Liver (tissue), 9 donors: ENCODE data around the gene KCNJ10. TPM values are rescaled to one million over a fixed set of nuclear protein-coding genes. Genes with fewer than 3 reads are reported as not detected.

Experiments used
- DNase-seq: peaks from one replicate; pipeline ENCODE4 v3.0.0-alpha.2; 2017; ENCODE audit warnings: low spot score
- H3K27ac ChIP-seq, 2 donors: one replicate each; pipeline ENCODE4 v1.7.0; 2013; ENCODE audit warnings: inconsistent platforms in 2 of 2, low read length in 2 of 2, control low read depth in 1 of 2, low read depth in 1 of 2, mild to moderate bottlenecking in 1 of 2
- H3K27me3 ChIP-seq, 4 donors: one replicate each; pipeline versions ENCODE4 v1.6.1 to v1.7.0; 2013; ENCODE audit warnings: low read length in 3 of 4, inconsistent platforms in 1 of 4, mild to moderate bottlenecking in 1 of 4, moderate library complexity in 1 of 4; ENCODE audit not compliant: control insufficient read depth in 4 of 4, insufficient read depth in 4 of 4
- H3K36me3 ChIP-seq, 4 donors: one replicate each; pipeline versions ENCODE4 v1.6.1 to v1.7.0; 2013; ENCODE audit warnings: low read length in 3 of 4, mild to moderate bottlenecking in 3 of 4, low read depth in 1 of 4, moderate library complexity in 1 of 4; ENCODE audit not compliant: control insufficient read depth in 4 of 4, insufficient read depth in 3 of 4
- H3K4me1 ChIP-seq, 4 donors: one replicate each; pipeline versions ENCODE4 v1.6.1 to v1.7.0; 2013; ENCODE audit warnings: low read length in 3 of 4, mild to moderate bottlenecking in 3 of 4, moderate library complexity in 1 of 4; ENCODE audit not compliant: control insufficient read depth in 4 of 4, insufficient read depth in 4 of 4
- H3K4me3 ChIP-seq, 3 donors: one replicate each; pipeline versions ENCODE4 v1.6.1 to v1.7.0; 2013; ENCODE audit warnings: low read length in 3 of 3, control low read depth in 1 of 3, low read depth in 1 of 3, mild to moderate bottlenecking in 1 of 3
- H3K9ac ChIP-seq, 2 donors: one replicate each; pipeline ENCODE4 v1.7.0; 2013; ENCODE audit warnings: low read length in 2 of 2, mild to moderate bottlenecking in 2 of 2, moderate library complexity in 2 of 2, control low read depth in 1 of 2, low read depth in 1 of 2
- H3K9me3 ChIP-seq, 4 donors: one replicate each; pipeline versions ENCODE4 v1.6.1 to v1.7.0; 2013; ENCODE audit warnings: low read length in 3 of 4; ENCODE audit not compliant: control insufficient read depth in 4 of 4
- ATF3 ChIP-seq: IDR thresholded peaks from 2 replicates; pipeline ENCODE4 v1.6.1; 2016; ENCODE audit warnings: antibody characterized with exemption
- EGR1 ChIP-seq, 2 donors: IDR thresholded peaks; 2 replicates each; pipeline ENCODE4 v1.6.1; 2016 to 2018; ENCODE audit warnings: antibody characterized with exemption in 2 of 2, low read depth in 2 of 2
- FOXA1 ChIP-seq: IDR thresholded peaks from 2 replicates; pipeline ENCODE4 v1.6.1; 2016; ENCODE audit warnings: antibody characterized with exemption
- FOXA2 ChIP-seq: IDR thresholded peaks from 2 replicates; pipeline ENCODE4 v1.6.1; 2016; ENCODE audit warnings: antibody characterized with exemption
- GABPA ChIP-seq, 2 donors: IDR thresholded peaks in 1 of 2; conservative IDR thresholded peaks in 1 of 2; 2 replicates each; pipeline ENCODE4 v1.6.1; 2016; ENCODE audit warnings: antibody characterized with exemption in 2 of 2, mild to moderate bottlenecking in 1 of 2, moderate library complexity in 1 of 2
- HNF4A ChIP-seq, 2 donors: conservative IDR thresholded peaks; 2 replicates each; pipeline ENCODE4 v1.6.1; 2016; ENCODE audit warnings: antibody characterized with exemption in 2 of 2, mild to moderate bottlenecking in 2 of 2
- HNF4G ChIP-seq: IDR thresholded peaks from 2 replicates; pipeline ENCODE4 v1.6.1; 2016; ENCODE audit warnings: antibody characterized with exemption
- JUND ChIP-seq, 2 donors: IDR thresholded peaks; 2 replicates each; pipeline ENCODE4 v1.6.1; 2016; ENCODE audit warnings: antibody characterized with exemption in 2 of 2
- NR2F2 ChIP-seq: IDR thresholded peaks from 2 replicates; pipeline ENCODE4 v1.6.1; 2016; ENCODE audit warnings: antibody characterized with exemption
- RAD21 ChIP-seq, 2 donors: IDR thresholded peaks; 2 replicates each; pipeline ENCODE4 v1.6.1; 2016; ENCODE audit warnings: antibody characterized with exemption in 2 of 2, mild to moderate bottlenecking in 2 of 2
- RXRA ChIP-seq, 2 donors: IDR thresholded peaks; 2 replicates each; pipeline ENCODE4 v1.6.1; 2017 to 2018; ENCODE audit warnings: antibody characterized with exemption in 2 of 2, mild to moderate bottlenecking in 1 of 2
- SP1 ChIP-seq: IDR thresholded peaks from 2 replicates; pipeline ENCODE4 v1.6.1; 2018; ENCODE audit warnings: antibody characterized with exemption, mild to moderate bottlenecking
- TAF1 ChIP-seq: conservative IDR thresholded peaks from 2 replicates; pipeline ENCODE4 v1.6.1; 2016; ENCODE audit warnings: antibody characterized with exemption, mild to moderate bottlenecking
- YY1 ChIP-seq: IDR thresholded peaks from 2 replicates; pipeline ENCODE4 v1.6.1; 2016; ENCODE audit warnings: antibody characterized with exemption, mild to moderate bottlenecking
- ZBTB33 ChIP-seq: IDR thresholded peaks from 2 replicates; pipeline ENCODE4 v1.6.1; 2016; ENCODE audit warnings: antibody characterized with exemption
- WGBS: extraction: QIAGEN DNeasy Blood & Tissue Kit; methylation state at CpG from one replicate; pipeline ENCODE4 v1.1.7; 2013; 5-methylcytosine and 5-hydroxymethylcytosine counted together
- polyA plus RNA-seq, 2 donors: library from polyadenylated mRNA; stranded (reverse) in 1 of 2; unstranded in 1 of 2; fragments of 200-250 nt in 1 of 2; fragments of >200 nt in 1 of 2; fragmentation: Nextera tagmentation in 1 of 2; extraction: Ambion mirVana in 1 of 2; gene quantifications; one replicate each; pipeline versions ENCODE4 v1.2.1 to v1.2.3, GENCODE V29; 2013 to 2015
- total RNA-seq, 2 donors: library from RNA; depleted of rRNA; stranded (reverse); fragments of >200 nt; gene quantifications; one replicate each; pipeline ENCODE4 v1.2.3, GENCODE V29; 2014
- TF ChIP-seq, protein P1 (sequence below): IDR thresholded peaks from 2 replicates; pipeline ENCODE4 v1.6.1; 2016; ENCODE audit warnings: antibody characterized with exemption
- TF ChIP-seq, protein P2 (sequence below): fragments of 150-350 bp; IDR thresholded peaks from 2 replicates; pipeline ENCODE4 v1.5.1; 2017; ENCODE audit warnings: improper control_type of control experiment, low read depth, low read length; ENCODE audit not compliant: missing input control
- TF ChIP-seq, protein P3 (sequence below): IDR thresholded peaks from 2 replicates; pipeline ENCODE4 v1.6.1; 2016; ENCODE audit warnings: antibody characterized with exemption, mild to moderate bottlenecking
- donor health status: healthy.
- donor health status: healthy.
- donor health status: healthy.
- donor health status: healthy.
- donor health status: healthy.

Gene KCNJ10
- total and polyA plus RNA-seq, 4 donors: 0.48 to 1.6 (median 0.52) TPM

DNA sequence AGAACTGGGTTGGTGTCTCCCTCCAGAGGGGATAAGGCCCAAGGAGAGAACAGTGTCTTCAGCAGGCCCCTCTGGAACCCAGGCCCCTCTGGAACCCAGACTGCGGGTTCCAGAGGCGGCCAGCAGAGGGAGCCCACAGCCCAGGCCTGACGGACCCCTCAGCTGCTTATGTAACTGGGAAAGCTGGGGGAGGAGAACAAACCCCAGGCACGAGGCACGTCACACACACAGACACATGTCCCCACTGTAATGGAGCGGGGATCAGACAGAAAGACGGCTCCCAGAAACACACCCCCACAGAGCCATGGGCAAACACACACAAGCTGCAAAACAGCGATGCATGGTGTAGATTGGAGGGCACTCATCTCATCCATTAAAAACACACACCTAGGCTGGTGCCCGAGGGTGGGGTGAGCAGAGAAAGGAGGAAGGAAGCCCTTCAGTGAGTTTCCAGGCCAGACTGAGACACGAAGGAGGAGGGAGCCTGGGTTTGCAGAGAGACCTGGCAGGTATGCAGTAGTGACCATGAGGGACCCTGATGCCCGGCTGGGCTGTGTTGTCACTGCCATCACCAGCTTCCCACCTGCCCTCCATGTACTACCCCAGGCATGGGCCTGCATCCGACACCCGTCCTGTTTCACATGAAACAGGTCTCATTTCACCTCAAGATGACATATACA, 31.2 kb upstream of the KCNJ10 start:
- no peaks in the 10 kb centered on the region for H3K36me3 ChIP-seq
- no peak overlapping the region for H3K4me3 ChIP-seq
- DNase-seq: peak; percentile 73
- H3K4me1 ChIP-seq: peaks cover 14 to 40% (median 33%) of the 10 kb centered on the region in 4 donors
- 33% methylated on average over 13 of the region's 13 CpGs for WGBS
- no peaks in the 10 kb centered on the region for H3K27me3 ChIP-seq
- peak overlapping the region in 1 of 2 donors; percentile 8 for H3K27ac ChIP-seq
- TF ChIP-seq ATF3 (no peak), NR2F2 (no peak), FOXA2 (no peak), FOXA1 (no peak), RAD21 (IDR thresholded peaks at IDR 0.05) (peak; percentile 94 to 96), HNF4G (no peak), HNF4A (conservative IDR thresholded peaks at IDR 0.05) (no peak), ZBTB33 (no peak), SP1 (peak; percentile 31), RXRA (IDR thresholded peaks at IDR 0.05) (no peak), EGR1 (IDR thresholded peaks at IDR 0.05; ENCODE audit: low read depth in 2 of 2) (no peak), YY1 (no peak), GABPA (IDR thresholded peaks at IDR 0.05 in 1 of 2, conservative IDR thresholded peaks at IDR 0.05 in 1 of 2) (no peak), TAF1 (no peak), JUND (IDR thresholded peaks at IDR 0.05) (no peak)
- TF ChIP-seq, protein P1, sequence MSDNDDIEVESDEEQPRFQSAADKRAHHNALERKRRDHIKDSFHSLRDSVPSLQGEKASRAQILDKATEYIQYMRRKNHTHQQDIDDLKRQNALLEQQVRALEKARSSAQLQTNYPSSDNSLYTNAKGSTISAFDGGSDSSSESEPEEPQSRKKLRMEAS: no peak
- TF ChIP-seq, protein P2, sequence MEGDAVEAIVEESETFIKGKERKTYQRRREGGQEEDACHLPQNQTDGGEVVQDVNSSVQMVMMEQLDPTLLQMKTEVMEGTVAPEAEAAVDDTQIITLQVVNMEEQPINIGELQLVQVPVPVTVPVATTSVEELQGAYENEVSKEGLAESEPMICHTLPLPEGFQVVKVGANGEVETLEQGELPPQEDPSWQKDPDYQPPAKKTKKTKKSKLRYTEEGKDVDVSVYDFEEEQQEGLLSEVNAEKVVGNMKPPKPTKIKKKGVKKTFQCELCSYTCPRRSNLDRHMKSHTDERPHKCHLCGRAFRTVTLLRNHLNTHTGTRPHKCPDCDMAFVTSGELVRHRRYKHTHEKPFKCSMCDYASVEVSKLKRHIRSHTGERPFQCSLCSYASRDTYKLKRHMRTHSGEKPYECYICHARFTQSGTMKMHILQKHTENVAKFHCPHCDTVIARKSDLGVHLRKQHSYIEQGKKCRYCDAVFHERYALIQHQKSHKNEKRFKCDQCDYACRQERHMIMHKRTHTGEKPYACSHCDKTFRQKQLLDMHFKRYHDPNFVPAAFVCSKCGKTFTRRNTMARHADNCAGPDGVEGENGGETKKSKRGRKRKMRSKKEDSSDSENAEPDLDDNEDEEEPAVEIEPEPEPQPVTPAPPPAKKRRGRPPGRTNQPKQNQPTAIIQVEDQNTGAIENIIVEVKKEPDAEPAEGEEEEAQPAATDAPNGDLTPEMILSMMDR: peak; percentile 85
- TF ChIP-seq, protein P3, sequence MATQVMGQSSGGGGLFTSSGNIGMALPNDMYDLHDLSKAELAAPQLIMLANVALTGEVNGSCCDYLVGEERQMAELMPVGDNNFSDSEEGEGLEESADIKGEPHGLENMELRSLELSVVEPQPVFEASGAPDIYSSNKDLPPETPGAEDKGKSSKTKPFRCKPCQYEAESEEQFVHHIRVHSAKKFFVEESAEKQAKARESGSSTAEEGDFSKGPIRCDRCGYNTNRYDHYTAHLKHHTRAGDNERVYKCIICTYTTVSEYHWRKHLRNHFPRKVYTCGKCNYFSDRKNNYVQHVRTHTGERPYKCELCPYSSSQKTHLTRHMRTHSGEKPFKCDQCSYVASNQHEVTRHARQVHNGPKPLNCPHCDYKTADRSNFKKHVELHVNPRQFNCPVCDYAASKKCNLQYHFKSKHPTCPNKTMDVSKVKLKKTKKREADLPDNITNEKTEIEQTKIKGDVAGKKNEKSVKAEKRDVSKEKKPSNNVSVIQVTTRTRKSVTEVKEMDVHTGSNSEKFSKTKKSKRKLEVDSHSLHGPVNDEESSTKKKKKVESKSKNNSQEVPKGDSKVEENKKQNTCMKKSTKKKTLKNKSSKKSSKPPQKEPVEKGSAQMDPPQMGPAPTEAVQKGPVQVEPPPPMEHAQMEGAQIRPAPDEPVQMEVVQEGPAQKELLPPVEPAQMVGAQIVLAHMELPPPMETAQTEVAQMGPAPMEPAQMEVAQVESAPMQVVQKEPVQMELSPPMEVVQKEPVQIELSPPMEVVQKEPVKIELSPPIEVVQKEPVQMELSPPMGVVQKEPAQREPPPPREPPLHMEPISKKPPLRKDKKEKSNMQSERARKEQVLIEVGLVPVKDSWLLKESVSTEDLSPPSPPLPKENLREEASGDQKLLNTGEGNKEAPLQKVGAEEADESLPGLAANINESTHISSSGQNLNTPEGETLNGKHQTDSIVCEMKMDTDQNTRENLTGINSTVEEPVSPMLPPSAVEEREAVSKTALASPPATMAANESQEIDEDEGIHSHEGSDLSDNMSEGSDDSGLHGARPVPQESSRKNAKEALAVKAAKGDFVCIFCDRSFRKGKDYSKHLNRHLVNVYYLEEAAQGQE: no peak
- no peaks in the 10 kb centered on the region for H3K9me3 ChIP-seq
- peak overlapping the region in 1 of 2 donors; percentile 29 for H3K9ac ChIP-seq
